Endothelial cell of hepatic sinusoid (primary cell): ENCODE results near the gene FBXL16.

Source experiments
- in situ Hi-C: cut with HindIII; loops from 2 replicates; pipeline ENCODE4 v1.10.0; 2017; ENCODE audit warnings: low sequenced_read_pairs

Gene FBXL16

DNA sequence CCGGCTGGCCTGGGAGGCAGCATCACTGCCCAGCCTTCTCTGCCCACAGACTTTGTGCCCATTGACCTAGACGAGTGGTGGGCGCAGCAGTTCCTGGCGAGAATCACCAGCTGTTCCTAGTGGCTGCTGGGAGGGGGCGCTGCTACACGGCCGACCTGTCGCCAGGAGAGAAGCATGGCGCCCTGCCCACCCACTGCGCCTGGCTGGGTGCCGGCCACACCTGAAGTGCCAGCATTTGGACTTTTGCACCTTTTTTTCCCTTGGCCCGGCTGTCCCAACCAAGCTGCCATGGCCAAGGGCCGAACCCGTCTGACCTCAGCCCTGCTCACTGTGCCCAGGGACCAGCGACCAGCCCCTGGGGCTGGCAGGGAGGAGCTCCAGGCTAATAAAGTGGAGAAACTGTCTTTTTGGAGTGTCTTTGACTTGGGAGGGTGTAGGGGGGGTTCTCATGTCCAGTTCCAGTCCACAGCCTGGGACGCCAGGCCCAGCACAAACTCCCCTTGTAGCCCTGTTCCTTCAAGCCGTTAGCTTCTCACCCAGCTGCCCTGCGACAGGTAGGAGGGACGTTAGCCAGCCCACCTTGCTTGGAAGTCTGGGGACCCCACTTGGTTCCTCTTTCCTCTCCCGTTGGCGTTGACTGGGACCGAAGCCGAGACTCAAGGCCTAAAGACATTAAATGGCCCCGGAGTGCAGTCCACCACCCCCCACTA lies 57.4 kb downstream of the FBXL16 start:
- in situ Hi-C loops = loop anchor here (25.0 kb wide), 1 partner anchor 111 kb away; the partner anchor contains the start of gene CAPN15

DNA sequence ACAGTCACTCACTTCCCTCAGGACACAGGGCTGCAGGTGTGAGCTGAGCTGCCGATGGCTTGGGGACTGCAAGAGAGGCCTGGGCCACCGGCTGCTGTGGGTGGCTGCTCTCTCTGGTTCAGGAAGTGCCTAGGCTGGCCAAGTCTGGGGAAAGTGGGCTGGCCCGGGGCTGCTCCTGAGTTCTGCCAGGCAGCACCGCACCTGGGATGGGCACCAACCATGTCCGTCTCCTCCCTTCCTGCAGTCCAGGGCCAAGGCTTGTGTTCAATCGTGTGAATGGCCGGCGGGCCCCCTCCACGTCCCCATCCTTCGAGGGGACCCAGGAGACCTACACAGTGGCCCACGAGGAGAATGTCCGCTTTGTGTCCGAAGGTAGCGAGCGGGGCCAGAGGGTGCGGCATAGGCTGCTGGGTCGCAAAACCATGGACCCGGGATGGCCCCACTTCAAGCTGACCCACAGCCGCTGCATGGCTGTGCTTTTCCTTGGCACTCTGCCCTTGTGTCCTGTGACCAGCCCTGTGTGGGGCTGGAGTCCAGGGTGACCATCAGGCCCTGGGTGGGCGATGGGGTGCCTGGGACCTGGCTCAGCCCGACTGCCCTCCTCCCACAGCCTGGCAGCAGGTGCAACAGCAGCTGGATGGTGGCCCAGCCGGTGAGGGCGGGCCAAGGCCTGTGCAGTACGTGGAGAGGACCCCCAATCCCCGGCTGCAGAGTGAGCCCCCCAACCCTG lies 58.3 kb downstream of the FBXL16 start:
- in situ Hi-C loops = loop anchor here (25.0 kb wide), 1 partner anchor 110 kb away; the partner anchor contains the start of gene CAPN15

- in situ Hi-C loops = loop anchor here (25.0 kb wide), 1 partner anchor 109 kb away; the partner anchor contains the start of gene CAPN15
Measured at GRCh38 chr16:646679-647172, 58.9 kb downstream of the FBXL16 start.

- in situ Hi-C loops = loop anchor here (25.0 kb wide), 1 partner anchor 109 kb away; the partner anchor contains the start of gene CAPN15
Measured at GRCh38 chr16:645852-646678, 59.5 kb downstream of the FBXL16 start.

- in situ Hi-C loops = loop anchor here (25.0 kb wide), 1 partner anchor 107 kb away; the partner anchor contains the start of gene CAPN15
Measured at GRCh38 chr16:644556-644955, 61.0 kb downstream of the FBXL16 start.

DNA sequence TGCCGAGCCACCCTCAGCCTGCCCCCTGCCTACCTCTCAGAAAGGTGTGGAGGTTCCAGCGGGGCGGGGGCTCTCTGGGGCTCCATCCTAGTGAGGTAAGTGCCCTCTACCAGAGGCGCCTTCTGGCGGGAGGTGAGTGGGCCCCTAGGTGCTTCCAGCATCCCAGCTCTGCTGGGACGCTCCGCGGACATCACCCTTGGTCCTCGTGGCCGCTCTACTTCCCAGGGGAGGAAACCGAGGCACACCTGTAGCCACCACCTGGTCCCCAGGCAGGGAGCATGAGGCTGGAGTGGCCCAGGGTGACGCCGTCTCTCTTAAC lies 62.6 kb downstream of the FBXL16 start:
- in situ Hi-C loops = loop anchor here (25.0 kb wide), 1 partner anchor 106 kb away; the partner anchor contains the start of gene CAPN15
